SIG-M5 treated with dmso at 0.1 percent for 504 hours (cell line): ENCODE results near the gene ZNF280A.
"Not testable (repeated sequence)": the region's sequence is repeated elsewhere in the genome, so short reads cannot be mapped to it uniquely, and the experiment has no call there.

Experiments
- DNase-seq: peaks from one replicate; lab custom pipeline; 2025; ENCODE audit not compliant: unreplicated experiment; lab: John Stamatoyannopoulos, UW

The ZNF280A gene

GRCh38 chr22:22513619-22514018 lies 6.5 kb downstream of the ZNF280A start:
- DNase-seq, result no peak

DNA sequence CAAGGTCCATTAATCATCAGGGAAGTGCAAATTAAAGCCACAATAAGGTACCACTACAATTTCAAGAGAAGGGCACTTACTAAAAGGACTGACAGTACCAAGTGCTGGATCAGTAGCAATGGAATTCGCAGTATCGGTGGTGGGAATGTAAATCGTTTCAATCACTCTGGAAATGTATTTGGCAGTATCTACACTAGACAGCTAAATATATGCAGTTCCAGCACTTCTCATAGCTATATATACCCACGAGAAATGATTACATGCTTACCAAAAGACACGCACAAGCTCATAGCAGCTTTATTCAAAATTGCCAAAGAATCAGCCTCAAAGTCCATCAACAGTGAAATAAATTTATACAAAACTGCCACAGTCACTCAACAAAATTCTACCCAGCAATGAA lies 7.1 kb downstream of the ZNF280A start:
- no peak for DNase-seq

- DNase-seq, result not testable (repeated sequence)
Observed at GRCh38 chr22:22510833-22511232, 9.2 kb downstream of the ZNF280A start.

DNA sequence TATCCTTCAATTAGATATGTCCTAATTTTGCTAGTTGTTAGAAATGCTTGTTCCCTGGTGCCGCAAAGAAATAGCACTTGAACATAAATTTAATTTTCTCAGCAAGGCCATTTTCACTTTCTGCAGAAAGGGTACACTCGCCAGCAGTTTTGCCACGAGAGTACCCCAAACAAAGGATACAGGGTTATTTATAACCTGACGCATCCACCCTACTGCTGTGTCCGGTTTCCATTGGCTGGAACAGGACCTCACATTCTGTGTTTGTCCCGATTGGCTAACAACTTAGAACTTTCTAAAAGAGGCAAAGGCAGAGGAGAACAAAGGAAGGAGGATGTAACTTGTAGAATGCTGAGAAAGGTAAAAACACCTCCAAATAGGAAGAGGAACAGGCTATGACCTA lies 10.2 kb downstream of the ZNF280A start:
- not testable (repeated sequence) for DNase-seq

- DNase-seq, result peak; percentile 42
Observed at GRCh38 chr22:22508274-22509176, 11.5 kb downstream of the ZNF280A start, which contains the start of gene ZNF280B. ZNF280B (minus strand) TSS chr22:22508742; CDS start chr22:22489398, 19,344 bp downstream.

DNA sequence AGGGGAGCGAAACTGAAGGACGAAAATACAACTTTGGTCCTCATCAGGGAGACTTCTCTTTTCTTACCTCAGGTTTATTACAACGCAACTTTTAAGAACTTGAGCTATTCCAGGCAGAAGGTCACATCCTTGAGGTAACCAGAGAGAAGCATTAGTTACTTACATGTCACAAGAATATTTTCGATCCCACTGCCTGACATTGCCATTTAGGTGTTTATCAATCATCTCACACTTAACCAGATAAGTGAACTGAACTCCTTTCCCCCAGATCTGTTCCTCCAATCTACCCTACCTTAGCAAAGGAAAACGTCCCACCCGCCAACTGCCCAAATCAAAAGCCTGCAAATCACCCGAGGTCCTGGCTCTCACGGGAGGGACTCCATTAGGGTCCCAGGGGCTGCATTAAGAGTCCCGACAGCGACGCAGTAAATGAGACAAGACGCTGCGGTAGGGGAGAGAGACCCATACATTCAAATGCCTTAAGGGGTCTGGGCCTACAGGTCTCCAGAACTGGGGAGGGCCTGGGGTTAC lies 12.3 kb downstream of the ZNF280A start:
- DNase-seq, result no peak

GRCh38 chr22:22506736-22507135 lies 13.3 kb downstream of the ZNF280A start:
- DNase-seq, result no peak

- no peak for DNase-seq
Observed at GRCh38 chr22:22498267-22498666, 21.8 kb downstream of the ZNF280A start.

- not testable (repeated sequence) for DNase-seq
Observed at GRCh38 chr22:22491589-22491988, 28.5 kb downstream of the ZNF280A start.

DNA sequence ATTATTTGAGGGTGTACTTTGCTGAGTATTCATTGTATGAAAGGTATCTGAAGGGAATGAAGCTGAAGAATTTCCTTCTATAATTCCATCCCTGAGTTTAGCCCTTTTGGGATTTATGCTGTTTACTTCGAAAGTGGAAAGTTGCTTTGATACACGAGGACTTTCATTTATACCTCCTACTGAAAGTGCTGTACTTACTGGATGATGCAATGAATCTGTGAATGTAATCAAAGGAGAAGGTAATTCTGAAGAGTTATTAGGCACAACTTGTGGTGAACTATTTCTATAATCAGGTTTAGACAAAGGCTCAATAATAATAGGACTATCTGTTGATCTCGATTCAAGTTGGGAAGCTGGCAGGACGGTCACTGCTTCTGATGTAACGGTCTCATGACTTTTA lies 31.3 kb downstream of the ZNF280A start:
- DNase-seq, result no peak

DNA sequence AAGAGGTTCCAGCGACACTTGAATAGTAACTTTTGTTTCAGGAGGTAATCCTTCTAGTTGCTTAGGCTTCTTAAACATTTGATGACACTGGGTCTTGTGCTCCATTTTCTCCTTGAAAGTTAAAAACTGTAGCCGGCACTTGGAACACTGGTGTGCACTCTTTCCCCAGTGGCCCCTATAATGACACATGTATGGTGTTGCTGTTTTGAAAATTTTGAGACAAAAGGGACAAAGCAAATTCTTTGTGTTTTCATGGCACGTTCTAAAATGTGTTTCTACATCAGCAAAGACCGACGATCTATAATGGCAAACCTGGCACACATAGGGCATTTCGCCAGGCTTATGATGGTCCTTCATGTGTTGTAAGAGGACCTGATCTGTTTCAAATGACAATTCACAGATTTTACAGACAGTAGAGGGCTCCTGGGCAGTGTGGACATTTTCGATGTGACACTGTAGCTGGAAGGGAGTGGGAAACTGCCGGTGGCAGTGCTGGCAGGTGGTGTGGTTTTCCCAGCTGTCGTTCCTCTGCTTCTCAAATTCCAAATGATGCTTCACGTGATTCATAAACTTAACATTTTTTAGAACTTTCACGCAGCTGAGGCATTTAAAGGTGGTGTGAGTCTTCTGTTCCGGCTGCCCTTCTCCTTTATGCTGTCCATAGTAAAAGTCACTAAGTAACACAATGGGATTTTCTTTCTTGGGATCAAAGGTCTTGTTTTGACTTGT lies 32.0 kb downstream of the ZNF280A start:
- no peak for DNase-seq

GRCh38 chr22:22487059-22487458 lies 33.0 kb downstream of the ZNF280A start:
- no peak for DNase-seq

- DNase-seq, result no peak
Observed at GRCh38 chr22:22486132-22486899, 33.8 kb downstream of the ZNF280A start.

DNA sequence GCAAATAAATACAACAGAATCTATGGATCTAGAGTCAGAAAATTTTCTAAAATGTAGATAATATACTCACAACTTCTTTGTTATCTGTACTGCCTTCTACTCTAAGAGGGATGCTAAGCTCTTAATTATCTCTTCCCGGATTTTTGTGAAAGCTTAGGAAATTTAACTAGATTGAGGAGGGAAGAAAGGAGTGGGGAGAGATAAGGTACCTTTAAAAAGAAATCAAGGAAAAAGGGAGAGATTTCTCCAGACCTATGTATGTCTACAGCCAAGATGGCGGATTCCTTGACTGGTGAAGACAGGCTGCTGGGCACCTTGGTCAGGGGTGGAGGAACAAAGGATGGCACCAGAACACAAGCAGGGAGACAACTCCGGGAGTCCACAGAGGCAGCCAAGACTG lies 34.5 kb downstream of the ZNF280A start:
- no peak for DNase-seq

GRCh38 chr22:22484023-22484422 lies 36.0 kb downstream of the ZNF280A start:
- DNase-seq, result no peak

DNA sequence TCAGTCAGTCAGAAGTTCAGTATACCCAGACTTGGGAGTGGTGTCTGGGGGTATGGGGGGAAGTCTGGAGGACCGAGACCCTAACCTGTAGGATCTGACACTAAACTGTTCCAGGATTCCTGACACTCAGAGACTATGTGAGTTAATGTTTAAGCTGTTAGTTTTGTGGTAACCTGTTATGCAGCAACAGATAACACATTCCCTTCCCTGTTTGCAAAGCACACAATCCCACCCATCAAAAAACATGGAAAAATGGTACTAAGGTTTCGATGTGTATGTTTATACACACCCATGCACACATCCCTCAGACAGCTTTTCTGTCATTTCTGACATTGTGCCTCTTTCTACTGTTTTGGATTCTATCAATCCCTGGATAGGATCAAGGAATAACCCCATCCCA lies 39.1 kb downstream of the ZNF280A start:
- DNase-seq, result no peak

DNA sequence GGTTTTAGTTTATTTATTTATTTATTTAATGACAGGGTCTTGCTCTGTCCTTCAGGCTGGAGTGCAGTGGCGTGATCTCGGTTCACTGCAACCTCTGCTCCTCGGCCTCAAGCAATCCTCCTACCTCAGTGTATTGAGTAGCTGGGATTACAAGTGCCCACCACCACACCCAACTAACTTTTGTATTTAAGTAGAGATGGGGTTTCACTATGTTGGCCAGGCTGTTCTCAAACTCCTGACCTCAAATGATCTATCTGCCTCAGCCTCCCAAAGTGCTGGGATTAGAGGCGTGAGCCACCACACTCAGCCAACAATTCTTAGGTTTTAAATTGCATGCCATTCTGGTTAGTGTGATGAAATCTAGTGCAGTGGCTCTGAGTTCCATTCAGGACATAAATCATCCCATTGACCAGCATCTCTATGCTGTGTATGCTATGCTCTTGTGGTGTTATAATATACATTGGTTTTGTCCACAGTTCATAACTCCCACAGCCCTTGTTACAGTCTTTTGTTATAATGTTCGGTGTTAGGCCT lies 40.0 kb downstream of the ZNF280A start:
- no peak for DNase-seq

- no peak for DNase-seq
Observed at GRCh38 chr22:22479116-22479515, 41.0 kb downstream of the ZNF280A start.

DNA sequence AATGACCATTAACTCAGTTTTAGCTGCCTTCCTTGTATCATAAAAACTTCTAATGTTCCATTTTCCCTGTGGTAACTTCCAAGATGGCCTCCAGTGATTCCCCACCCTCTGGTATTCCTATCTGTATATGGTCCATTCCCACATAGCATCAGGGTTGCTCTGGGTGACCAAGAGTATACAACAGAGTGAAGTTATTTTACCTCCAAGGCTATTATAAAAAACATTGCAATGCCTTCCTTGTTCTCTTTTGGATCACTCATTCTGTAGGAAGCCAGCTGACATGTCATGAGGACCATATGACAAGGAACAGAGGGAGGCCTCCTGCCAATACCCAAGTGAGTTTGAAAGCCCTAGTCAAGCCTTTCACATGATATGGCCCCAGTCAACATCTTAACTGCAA lies 41.6 kb downstream of the ZNF280A start:
- no peak for DNase-seq

GRCh38 chr22:22474733-22475132 lies 45.3 kb downstream of the ZNF280A start:
- no peak for DNase-seq

DNA sequence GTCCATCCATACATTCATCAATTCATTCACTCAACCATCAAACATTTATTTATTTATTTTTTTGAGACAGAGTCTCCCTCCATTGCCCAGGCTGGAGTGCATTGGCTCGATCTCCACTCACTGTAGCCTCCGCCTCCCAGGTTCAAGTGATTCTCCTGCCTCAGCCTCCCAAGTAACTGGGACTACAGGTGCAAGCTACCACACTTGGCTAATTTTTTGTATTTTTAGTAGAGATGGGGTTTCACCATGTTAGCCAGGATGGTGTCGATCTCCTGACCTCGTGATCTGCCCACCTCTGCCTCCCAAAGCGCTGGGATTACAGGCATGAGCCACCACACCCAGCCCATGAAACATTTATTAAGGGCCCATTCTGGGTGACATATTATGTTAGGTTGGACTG lies 49.0 kb downstream of the ZNF280A start:
- DNase-seq, result not testable (repeated sequence)
